Brain microvascular endothelial cell (primary cell): ENCODE data around the gene MTOR.

Experiments used
- DNase-seq: peaks from one replicate; pipeline ENCODE4 v3.0.0-alpha.2; 2020
- H3K27ac ChIP-seq: fragments of 250-450 bp; sonication (Bioruptor Pico); 2 replicates; pipeline ENCODE4 v1.5.1; 2020; ENCODE audit warnings: mild to moderate bottlenecking, moderate library complexity
- H3K27me3 ChIP-seq: fragments of 250-450 bp; sonication (Bioruptor Pico); replicated peaks from 2 replicates; pipeline ENCODE4 v1.5.1; 2020; ENCODE audit warnings: mild to moderate bottlenecking
- H3K36me3 ChIP-seq: fragments of 250-450 bp; sonication (Bioruptor Pico); replicated peaks from 2 replicates; pipeline ENCODE4 v1.5.1; 2020; ENCODE audit warnings: mild to moderate bottlenecking
- H3K4me3 ChIP-seq: 2 replicates; pipeline ENCODE4 v1.5.1; 2011; ENCODE audit warnings: low read depth, mild to moderate bottlenecking, control low read depth, low read length, moderate library complexity
- CTCF ChIP-seq: IDR thresholded peaks from 2 replicates; pipeline ENCODE4 v1.5.1; 2011; ENCODE audit warnings: low read depth, mild to moderate bottlenecking, moderate library complexity, low read length, control low read depth, inconsistent platforms; ENCODE audit errors: missing control alignments
- in situ Hi-C: cut with HindIII; loops from 2 replicates; pipeline ENCODE4 v1.10.0; 2017; ENCODE audit warnings: low sequenced_read_pairs, low pct_ligation_motif_present

MTOR gene

DNA sequence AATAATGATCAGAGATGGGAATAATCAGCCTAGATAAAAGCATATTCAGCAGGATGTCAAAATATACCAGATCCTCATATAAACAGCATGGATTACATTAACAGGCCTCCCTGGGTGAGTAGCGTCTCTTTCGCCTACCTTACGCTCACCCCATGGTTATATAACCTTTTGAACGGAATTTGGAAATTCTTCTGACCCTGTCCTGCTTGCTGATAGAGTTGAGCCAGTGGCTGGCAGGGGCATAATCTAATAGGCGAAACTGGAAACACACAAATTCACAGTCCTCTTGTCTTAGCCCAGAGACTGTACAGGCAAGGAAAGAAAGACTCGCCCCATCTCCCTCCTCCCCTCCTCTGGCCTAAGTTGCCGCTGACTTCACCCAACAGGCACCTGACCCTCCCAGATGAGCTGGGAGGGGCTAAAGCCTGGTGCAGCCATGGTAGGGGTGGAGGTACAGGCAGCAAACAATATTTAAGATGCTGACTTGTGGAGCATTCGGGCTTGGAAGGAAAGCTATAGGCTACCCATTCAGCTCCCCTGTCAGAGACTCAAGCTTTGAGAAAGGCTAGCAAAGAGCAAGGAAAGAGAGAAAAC, 73.4 kb downstream of the MTOR start, which contains the start of gene ANGPTL7:
TSS of gene ANGPTL7 (plus strand) at position 498 of the 594 bp plus-strand sequence. CDS start 225 bp downstream, outside the sequence.
- H3K27me3 ChIP-seq = no peaks in the 10 kb centered on the region
- H3K4me3 ChIP-seq = no peak within 1 kb of the TSS
- in situ Hi-C loops = no loop called here
- TF ChIP-seq CTCF = no peak
- no peak within 1 kb of the TSS for H3K27ac ChIP-seq
- DNase-seq = no peak
- peaks cover 31% of the 10 kb centered on the region for H3K36me3 ChIP-seq

GRCh38 chr1:11188381-11188780, 74.0 kb downstream of the MTOR start:
- Histone ChIP-seq H3K4me3 (no peak overlapping the region), H3K27me3 (no peaks in the 10 kb centered on the region), H3K36me3 (peaks cover 28% of the 10 kb centered on the region), H3K27ac (no peak overlapping the region)
- TF ChIP-seq CTCF = no peak
- in situ Hi-C loops = no loop called here
- DNase-seq = no peak

DNA sequence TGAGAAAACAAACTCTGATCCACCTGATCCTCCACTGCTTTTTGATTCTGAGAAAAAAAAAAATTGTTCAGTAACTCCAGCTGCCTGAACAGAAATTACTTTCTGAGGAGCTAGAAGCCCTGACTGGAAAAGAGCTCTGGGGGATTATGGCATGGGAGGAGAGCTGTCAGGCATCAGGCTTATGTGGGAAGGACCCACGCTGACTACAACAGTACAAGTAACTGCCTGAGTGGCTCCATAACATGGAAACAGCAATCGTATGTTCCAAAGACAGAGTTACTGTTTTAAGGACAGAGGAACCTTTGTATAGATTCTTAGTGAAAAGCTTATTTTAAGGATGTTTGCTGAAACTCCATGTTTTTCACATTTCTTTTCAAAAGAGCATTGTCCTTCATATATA, 74.4 kb downstream of the MTOR start:
- no peak for TF ChIP-seq CTCF
- Histone ChIP-seq H3K36me3 (peaks cover 26% of the 10 kb centered on the region), H3K27me3 (no peaks in the 10 kb centered on the region), H3K4me3 (no peak overlapping the region), H3K27ac (no peak overlapping the region)
- no peak for DNase-seq
- in situ Hi-C loops = no loop called here

- no peak overlapping the region for H3K4me3 ChIP-seq
- no peak for DNase-seq
- no peaks in the 10 kb centered on the region for H3K27me3 ChIP-seq
- no peak overlapping the region for H3K27ac ChIP-seq
- TF ChIP-seq CTCF = no peak
- H3K36me3 ChIP-seq = peaks cover 26% of the 10 kb centered on the region
- in situ Hi-C loops = no loop called here
These were observed 74.9 kb downstream of the MTOR start for GRCh38 chr1:11187494-11187893.

- no peaks in the 10 kb centered on the region for H3K27me3 ChIP-seq
- TF ChIP-seq CTCF = no peak
- H3K4me3 ChIP-seq = no peak overlapping the region
- H3K27ac ChIP-seq = no peak overlapping the region
- no peak for DNase-seq
- in situ Hi-C loops = no loop called here
- H3K36me3 ChIP-seq = peaks cover 26% of the 10 kb centered on the region
These were observed 75.4 kb downstream of the MTOR start for GRCh38 chr1:11187000-11187399.

GRCh38 chr1:11184973-11185372, 77.4 kb downstream of the MTOR start:
- no peak overlapping the region for H3K4me3 ChIP-seq
- in situ Hi-C loops = no loop called here
- TF ChIP-seq CTCF = no peak
- H3K27me3 ChIP-seq = no peaks in the 10 kb centered on the region
- no peak overlapping the region for H3K27ac ChIP-seq
- H3K36me3 ChIP-seq = peaks cover 17% of the 10 kb centered on the region
- DNase-seq = no peak
